Mucosa of stomach (tissue), 1 donor: Measurements from ENCODE around the gene PCDH17.

ENCODE experiments used
- H3K27me3 ChIP-seq: one replicate; pipeline ENCODE4 v1.7.0; 2013; ENCODE audit warnings: mild to moderate bottlenecking, low read length; ENCODE audit not compliant: control insufficient read depth, insufficient read depth
- H3K36me3 ChIP-seq: one replicate; pipeline ENCODE4 v1.7.0; 2013; ENCODE audit warnings: low read length; ENCODE audit not compliant: control insufficient read depth, insufficient read depth
- H3K4me1 ChIP-seq: one replicate; pipeline ENCODE4 v1.7.0; 2013; ENCODE audit warnings: mild to moderate bottlenecking, low read length; ENCODE audit not compliant: control insufficient read depth, insufficient read depth
- H3K4me3 ChIP-seq: one replicate; pipeline ENCODE4 v1.7.0; 2013; ENCODE audit warnings: low read length
- H3K9ac ChIP-seq: one replicate; pipeline ENCODE4 v1.7.0; 2013; ENCODE audit warnings: mild to moderate bottlenecking, low read length, moderate library complexity
- H3K9me3 ChIP-seq: one replicate; pipeline ENCODE4 v1.7.0; 2013; ENCODE audit warnings: mild to moderate bottlenecking, low read length, moderate library complexity; ENCODE audit not compliant: control insufficient read depth
- donor health status: Pancreatic carcinoma.

PCDH17 gene

DNA sequence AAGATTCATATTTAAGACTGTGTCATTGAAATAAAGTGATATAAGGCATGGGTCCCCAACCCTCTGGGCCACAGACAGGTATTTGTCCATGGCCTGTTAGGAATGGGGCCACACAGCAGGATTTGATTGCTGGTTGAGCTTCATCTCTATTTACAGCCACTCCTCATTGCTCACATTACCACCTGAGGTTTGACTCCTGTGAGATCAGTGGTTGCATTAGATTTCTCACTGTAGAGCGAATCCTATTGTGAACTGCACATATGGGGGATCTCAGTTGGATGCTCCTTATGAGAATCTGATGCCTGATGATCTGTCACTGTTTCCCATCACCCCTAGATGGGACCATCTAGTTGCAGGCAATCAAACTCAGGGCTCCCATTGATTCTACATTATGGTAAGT, 132.1 kb downstream of the PCDH17 start:
- Histone ChIP-seq H3K27me3 (no peaks in the 10 kb centered on the region), H3K9ac (no peak overlapping the region), H3K36me3 (no peaks in the 10 kb centered on the region), H3K4me3 (no peak overlapping the region), H3K9me3 (no peaks in the 10 kb centered on the region), H3K4me1 (no peaks in the 10 kb centered on the region)
